ENCODE data around the gene MCRIP2. TPM values are rescaled to one million over a fixed set of nuclear protein-coding genes. Genes with fewer than 3 reads are reported as not detected.

MCRIP2 gene
- total RNA-seq, 1 donor from 2014 or later = 24.1 TPM

DNA sequence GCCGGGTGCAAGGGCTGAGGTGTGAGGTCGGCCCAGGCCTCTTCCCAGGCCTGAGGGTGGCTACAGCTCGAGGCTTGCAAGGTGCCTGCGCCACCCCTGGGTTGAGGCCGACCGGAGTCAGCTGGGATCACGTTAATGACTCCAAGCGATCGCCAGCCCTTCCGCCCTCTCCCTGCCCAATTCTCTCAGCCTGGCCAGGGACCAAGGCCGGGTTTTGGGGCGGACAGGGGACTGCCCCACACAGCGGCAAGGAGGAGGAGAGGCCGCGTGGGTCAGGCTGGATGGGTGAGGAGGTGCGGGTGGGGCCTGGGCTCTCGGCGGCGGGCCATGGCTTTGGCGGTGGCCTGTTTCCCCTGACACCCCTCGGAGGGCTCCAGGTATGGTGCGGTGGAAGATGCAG, 51.7 kb downstream of the MCRIP2 start:
- no peak for DNase-seq (ENCODE audit: extremely low read depth, low read depth, low spot score)

DNA sequence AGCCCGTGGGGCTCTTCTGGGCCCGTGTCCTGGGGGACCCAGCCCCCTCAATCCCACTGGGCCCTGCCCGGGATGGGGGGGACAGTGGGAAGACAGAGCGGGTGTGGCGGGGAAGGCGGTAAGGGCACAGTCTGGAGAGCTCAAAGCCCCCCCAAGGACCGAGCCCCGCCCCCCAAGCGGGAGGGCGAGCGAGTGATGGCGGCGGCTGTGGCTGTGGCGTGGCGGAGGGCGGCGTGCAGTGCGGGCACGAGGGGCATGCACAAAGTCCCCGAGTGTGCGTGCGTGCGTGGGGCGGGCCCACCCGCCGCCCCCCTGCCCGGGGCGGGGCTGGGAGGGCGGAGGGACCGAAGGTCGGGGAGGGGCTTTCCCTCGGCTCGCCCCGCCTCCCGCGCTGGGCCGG, 52.1 kb downstream of the MCRIP2 start:
- no peak for DNase-seq (ENCODE audit: extremely low read depth, low read depth, low spot score)

DNA sequence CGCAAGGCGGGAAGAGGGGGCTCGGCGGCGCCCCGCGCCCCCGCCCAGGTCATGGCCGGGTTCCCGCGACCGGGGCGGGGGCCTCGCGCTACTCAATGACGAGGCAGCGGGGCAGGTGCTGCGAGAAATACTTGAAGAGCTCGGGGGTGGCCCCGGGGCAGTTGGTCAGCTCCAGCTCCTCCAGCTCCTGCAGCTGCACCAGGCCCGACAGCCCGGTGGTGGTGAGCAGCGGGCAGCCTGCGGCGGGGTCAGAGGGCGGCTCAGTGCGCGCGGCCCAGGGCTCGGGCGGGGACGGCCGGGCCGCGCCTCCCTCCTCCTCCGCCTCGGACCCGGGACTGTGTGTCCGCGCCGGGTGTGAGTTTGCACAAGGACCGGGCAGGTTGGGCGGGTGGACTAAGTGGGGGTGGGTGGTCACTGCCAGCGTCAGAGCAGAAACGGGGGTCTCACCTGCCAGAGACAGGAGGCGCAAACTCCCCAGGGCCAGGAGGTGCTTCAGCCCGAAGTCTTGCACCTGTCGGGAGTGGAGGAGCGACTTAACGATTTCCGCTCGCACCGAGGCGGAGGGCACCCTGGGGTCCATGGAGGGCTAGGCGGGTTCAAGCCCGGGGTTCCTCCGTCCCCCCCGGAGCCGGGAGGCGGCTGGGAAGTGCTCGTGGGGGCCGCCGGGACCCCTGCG, 52.7 kb downstream of the MCRIP2 start:
- no peak for DNase-seq (ENCODE audit: extremely low read depth, low read depth, low spot score)

DNA sequence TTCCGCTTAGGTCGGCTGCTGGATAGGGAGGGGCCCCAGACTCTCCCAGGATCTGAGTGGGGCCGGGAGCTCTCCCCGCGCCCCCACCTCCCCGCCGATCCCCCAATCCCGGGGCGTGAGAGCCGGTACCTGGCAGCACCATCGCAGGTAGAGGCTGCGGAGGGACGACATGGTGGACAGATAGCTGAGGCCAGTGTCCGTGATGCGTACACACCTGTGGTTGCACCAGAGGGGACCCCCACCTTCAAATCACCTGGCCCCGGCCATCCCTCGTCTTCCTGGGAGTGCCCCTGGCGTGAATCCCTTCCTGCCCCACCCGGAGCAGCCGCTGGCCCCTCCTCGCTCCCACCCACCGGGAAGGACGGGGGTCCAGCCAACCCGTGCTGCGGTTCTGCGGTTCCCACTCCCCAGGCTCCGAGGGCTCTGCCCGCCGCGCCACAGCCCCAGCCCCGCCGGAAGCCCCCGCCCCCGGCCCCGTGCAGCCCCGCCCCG, 53.3 kb downstream of the MCRIP2 start:
- no peak for DNase-seq (ENCODE audit: extremely low read depth, low read depth, low spot score)

DNA sequence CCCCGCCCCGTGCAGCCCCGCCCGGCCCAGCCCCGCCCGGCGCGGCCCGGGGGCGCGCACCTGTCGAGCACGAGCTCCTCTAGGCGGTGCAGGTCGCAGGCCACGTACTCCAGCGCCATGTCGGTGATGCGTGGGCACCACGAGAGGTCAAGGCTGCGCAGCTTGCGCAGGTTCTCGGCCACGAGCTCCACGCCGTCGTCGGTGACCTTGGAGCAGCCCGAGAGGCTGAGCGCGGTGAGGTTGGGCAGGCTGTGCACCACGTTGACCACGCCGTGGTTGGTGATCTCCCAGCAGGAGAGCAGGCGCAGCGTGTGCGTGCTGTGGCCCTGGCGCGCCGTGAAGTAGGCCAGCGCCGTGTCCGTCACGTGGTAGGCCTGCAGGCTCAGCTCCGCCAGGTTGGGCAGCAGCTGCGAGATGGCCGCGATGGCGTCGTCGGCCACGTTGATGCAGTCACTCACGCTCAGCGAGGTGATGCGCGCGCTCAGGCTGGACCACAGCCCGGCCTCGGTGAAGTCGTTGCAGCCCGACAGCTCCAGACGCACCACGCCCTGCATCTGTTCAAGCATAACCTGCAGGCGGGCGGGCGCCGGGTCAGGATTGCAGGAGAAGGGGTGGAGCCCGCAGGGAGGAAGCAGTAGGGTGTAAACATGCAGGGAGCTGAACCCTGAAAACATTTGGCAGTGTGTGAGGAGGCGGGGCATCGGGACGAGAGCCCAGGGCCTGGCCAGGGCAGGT, 53.9 kb downstream of the MCRIP2 start:
- DNase-seq (ENCODE audit: extremely low read depth, low read depth, low spot score) = no peak

Other genes starting within 250 kb of the MCRIP2 start
- gene NME4, start 244.6 kb upstream of the MCRIP2 start, total RNA-seq = 147 and 203 TPM in 2 replicates
- gene DECR2, start 239.9 kb upstream of the MCRIP2 start, total RNA-seq = 29.1 and 35.9 TPM in 2 replicates
- 41.2 and 53.8 TPM in 2 replicates for gene RAB11FIP3, start 216.2 kb upstream of the MCRIP2 start, total RNA-seq
- 57.0 and 72.5 TPM in 2 replicates for gene CAPN15, start 114.1 kb upstream of the MCRIP2 start, total RNA-seq
- not detected in 2 replicates for gene PRR35, start 81.4 kb upstream of the MCRIP2 start, total RNA-seq
- 2.7 and 3.3 TPM in 2 replicates for gene NHLRC4, start 74.8 kb upstream of the MCRIP2 start, total RNA-seq
- gene PIGQ, start 71.9 kb upstream of the MCRIP2 start, total RNA-seq = 34.6 and 69.5 TPM in 2 replicates
- 17.6 and 25.1 TPM in 2 replicates for gene RAB40C, start 51.8 kb upstream of the MCRIP2 start, total RNA-seq
- gene WFIKKN1, start 10.8 kb upstream of the MCRIP2 start, total RNA-seq = 0.06 TPM in 1 of 2 replicates, not detected in the other
- gene METTL26, start 5.5 kb upstream of the MCRIP2 start, total RNA-seq = 163 and 315 TPM in 2 replicates
- 17.4 and 21.2 TPM in 2 replicates for gene WDR90, start 7.5 kb downstream of the MCRIP2 start, total RNA-seq
- gene RHOT2, start 26.3 kb downstream of the MCRIP2 start, total RNA-seq = 48.3 and 78.9 TPM in 2 replicates
- 0.34 and 1.6 TPM in 2 replicates for gene RHBDL1, start 33.8 kb downstream of the MCRIP2 start, total RNA-seq
- 159 and 240 TPM in 2 replicates for gene STUB1, start 38.6 kb downstream of the MCRIP2 start, total RNA-seq
- 60.4 and 70.8 TPM in 2 replicates for gene JMJD8, start 42.5 kb downstream of the MCRIP2 start, total RNA-seq
- gene WDR24, start 48.6 kb downstream of the MCRIP2 start, total RNA-seq = 9.9 and 12.5 TPM in 2 replicates
- 1.6 TPM in 2 replicates for gene FBXL16, start 64.0 kb downstream of the MCRIP2 start, total RNA-seq
- 54.4 and 134 TPM in 2 replicates for gene METRN, start 73.3 kb downstream of the MCRIP2 start, total RNA-seq
- 45.4 and 53.0 TPM in 2 replicates for gene ANTKMT, start 79.3 kb downstream of the MCRIP2 start, total RNA-seq
- 0.41 and 3.9 TPM in 2 replicates for gene CCDC78, start 84.6 kb downstream of the MCRIP2 start, total RNA-seq
- gene HAGHL, start 85.3 kb downstream of the MCRIP2 start, total RNA-seq = 8.2 and 12.8 TPM in 2 replicates
- 33.7 and 34.3 TPM in 2 replicates for gene CIAO3, start 99.2 kb downstream of the MCRIP2 start, total RNA-seq
- 2.1 and 2.4 TPM in 2 replicates for gene MSLN, start 118.9 kb downstream of the MCRIP2 start, total RNA-seq
- gene RPUSD1, start 146.6 kb downstream of the MCRIP2 start, total RNA-seq = 35.9 and 42.1 TPM in 2 replicates
- gene CHTF18, start 146.8 kb downstream of the MCRIP2 start, total RNA-seq = 7.3 and 24.3 TPM in 2 replicates
- gene GNG13, start 158.9 kb downstream of the MCRIP2 start, total RNA-seq = not detected in 2 replicates